ENCODE results near the gene JARID2. TPM values are rescaled to one million over a fixed set of nuclear protein-coding genes. Genes with fewer than 3 reads are reported as not detected.

Gene JARID2
- total and polyA plus RNA-seq, 2 of the 8 experiments (the other 6 are each of a cell fraction or from before 2014, with no cell fraction given): 60.1 to 239 TPM

GRCh38 chr6:15479761-15480160 is 233.9 kb downstream of the JARID2 start:
- CTCF ChIA-PET (ENCODE audit: partially characterized antibody): interaction anchor here (1.4 kb wide), 1 partner anchor 32 kb away, joined by 3 read pairs; no protein-coding TSS in a partner anchor
- Histone ChIP-seq H2AFZ (ENCODE audit: low read length) (no peak overlapping the region), H3K4me2 (ENCODE audit: insufficient read depth in 1 of 2, low read depth in 2 of 2, low read length in 2 of 2) (no peak overlapping the region), H4K8ac (ENCODE audit: extremely low read depth, insufficient read depth, low read length) (no peak overlapping the region), H3K79me2 (ENCODE audit: control insufficient read depth in 1 of 2, insufficient read depth in 2 of 2, low read length in 2 of 2) (peaks cover 16 to 100% of the 10 kb centered on the region in 2 experiments; a peak in 3 of 4 replicates), H3K23me2 (ENCODE audit: low read depth, low read length) (peaks cover 2% of the 10 kb centered on the region; the same call in 1 of the 2 replicates), H3K23ac (ENCODE audit: insufficient read length) (no peak overlapping the region), H3K4me3 (ENCODE audit: extremely low read depth in 1 of 4, insufficient read depth in 2 of 4, low read depth in 3 of 4, low read length in 4 of 4) (no peak overlapping the region), H2BK5ac (ENCODE audit: low read depth, low read length) (no peak overlapping the region), H4K20me1 (replicated peaks in 1 of 2; ENCODE audit: control insufficient read depth in 1 of 2, insufficient read depth in 2 of 2, low read length in 2 of 2) (peaks cover 38 to 56% of the 10 kb centered on the region in 2 experiments), H3K4ac (replicated peaks; ENCODE audit: insufficient read length, low read depth, low read length) (no peak overlapping the region), H2AK5ac (ENCODE audit: low read depth, low read length) (no peak overlapping the region), H3K56ac (replicated peaks; ENCODE audit: insufficient read length, low read depth, low read length) (no peak overlapping the region), H2BK20ac (ENCODE audit: low read length) (no peak overlapping the region), H3K4me1 (replicated peaks in 1 of 4; ENCODE audit: control insufficient read depth in 3 of 4, insufficient read depth in 4 of 4, low read length in 3 of 4) (peaks cover 0 to 31% (median 13%) of the 10 kb centered on the region in 4 experiments), H2BK12ac (ENCODE audit: low read depth, low read length) (no peak overlapping the region), H4K91ac (replicated peaks; ENCODE audit: insufficient read length, low read length) (no peak overlapping the region), H3K27ac (ENCODE audit: low read depth, low read length) (no peak overlapping the region), H3K14ac (ENCODE audit: insufficient read length) (no peak overlapping the region), H3K79me1 (ENCODE audit: low read depth, low read length) (peaks cover 8% of the 10 kb centered on the region; the same call in 1 of the 2 replicates), H2BK120ac (replicated peaks; ENCODE audit: low read depth, low read length) (no peak overlapping the region), H3K9ac (replicated peaks in 1 of 4; ENCODE audit: extremely low read depth in 1 of 4, low read depth in 3 of 4, low read length in 3 of 4) (no peak overlapping the region), H2BK15ac (ENCODE audit: low read length) (no peak overlapping the region), H3K18ac (ENCODE audit: extremely low read depth, low read length) (no peak overlapping the region), H3K36me3 (ENCODE audit: control insufficient read depth in 2 of 4, insufficient read depth in 4 of 4, low read length in 3 of 4) (peaks cover 4 to 18% (median 6%) of the 10 kb centered on the region in 4 experiments; a peak in 6 of 8 replicates), H4K5ac (ENCODE audit: insufficient read length, low read depth, low read length) (no peak overlapping the region), H3K27me3 (replicated peaks in 1 of 4; ENCODE audit: control insufficient read depth in 3 of 4, extremely low read depth in 1 of 4, insufficient read depth in 3 of 4, low read length in 3 of 4) (no peaks in the 10 kb centered on the region), H3K9me3 (ENCODE audit: insufficient read depth in 2 of 2, low read depth in 1 of 2, low read length in 1 of 2) (no peaks in the 10 kb centered on the region)
- POLR2A ChIA-PET (ENCODE audit: partially characterized antibody): no interaction called here
- no peak for FAIRE-seq
- peak; percentile 25; the same call in 1 of the 2 replicates for TF ChIP-seq POLR2AphosphoS5 (IDR thresholded peaks at IDR 0.05; ENCODE audit: low read depth, low read length)
- no peak for TF ChIP-seq SRF (IDR thresholded peaks at IDR 0.05; ENCODE audit: low read depth, low read length)
- no peak for DNase-seq (ENCODE audit: low read depth in 1 of 2, low spot score in 2 of 2)
- 81% methylated on average over 5 of the region's 5 CpGs; no CpG with 5 or more reads in 1 of the 2 experiments for WGBS, 2 experiments (ENCODE audit: extremely low coverage in 1 of 2, insufficient coverage in 1 of 2, insufficient read length in 1 of 2, insufficient replicate concordance in 2 of 2, low coverage in 1 of 2, low lambda C conversion rate in 2 of 2, missing lambda C conversion rate in 1 of 2)
